Middle frontal gyrus (tissue), 1 donor: ENCODE results near the gene HABP2.

Experiments
- DNase-seq: peaks from one replicate; pipeline ENCODE4 v3.0.0-alpha.2; 2015; ENCODE audit warnings: low spot score; ENCODE audit errors: extremely low spot score

The HABP2 gene

DNA sequence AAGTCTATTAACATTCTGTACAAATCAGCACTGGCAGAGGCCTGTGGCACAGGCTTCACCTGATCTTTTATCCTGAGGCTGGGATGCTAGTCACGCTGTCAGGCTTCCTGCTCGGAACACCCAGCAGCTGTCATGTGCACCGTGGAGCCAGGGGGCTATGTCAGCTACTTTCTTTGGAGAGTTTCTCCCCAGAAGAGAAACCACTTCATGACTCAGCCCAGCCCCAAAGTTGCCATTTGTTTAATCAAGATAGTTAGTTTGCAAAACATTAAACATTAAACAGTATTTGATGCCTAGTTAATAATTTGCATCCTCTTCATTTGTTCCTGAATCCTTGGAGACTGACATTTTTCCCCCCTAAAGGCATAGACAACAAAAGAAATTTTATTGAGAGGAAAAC is at the start of gene HABP2:
TSS of gene HABP2 (plus strand) at position 353 of the 400 bp plus-strand sequence. CDS start 69 bp downstream, outside the sequence.
- no peak for DNase-seq

DNA sequence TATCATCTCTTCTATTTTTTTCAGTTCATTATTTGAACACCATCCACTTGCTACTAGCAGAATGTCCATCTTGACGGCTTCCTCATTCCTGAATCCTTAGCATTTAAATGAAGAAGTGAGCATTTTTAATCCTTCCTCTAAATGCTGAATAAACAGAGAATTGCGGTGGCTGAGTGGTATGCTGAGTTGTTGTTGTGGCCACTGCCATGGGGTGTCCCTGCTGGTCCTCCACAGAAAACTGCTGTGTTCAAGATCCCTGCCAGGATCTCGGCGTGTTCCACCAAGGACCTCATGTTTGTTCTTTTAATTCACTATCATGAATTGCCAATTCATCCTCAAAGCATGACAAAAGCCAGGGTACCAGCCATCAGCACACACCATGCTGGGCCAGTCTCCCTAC is 48.9 kb upstream of the HABP2 start:
- no peak for DNase-seq

DNA sequence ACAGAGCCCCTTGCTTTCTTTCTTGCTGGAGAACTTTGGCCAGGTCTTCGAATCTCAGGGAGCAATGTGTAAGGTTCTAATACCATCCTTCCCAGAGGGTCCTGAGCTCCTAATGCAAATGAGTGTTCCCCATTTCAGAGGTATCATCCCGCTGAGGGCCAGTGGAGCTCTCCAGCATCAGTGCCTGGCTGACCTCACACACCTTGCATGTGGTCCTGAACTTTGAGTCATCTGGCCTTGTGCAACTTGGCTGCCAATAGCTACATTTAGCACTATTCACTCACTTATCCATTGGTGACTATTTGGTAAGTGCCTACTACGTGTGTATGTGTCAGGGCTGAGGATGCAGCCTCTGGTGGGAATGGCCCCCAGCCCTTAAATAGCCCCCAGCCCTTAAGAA is 48.4 kb upstream of the HABP2 start:
- no peak for DNase-seq

DNA sequence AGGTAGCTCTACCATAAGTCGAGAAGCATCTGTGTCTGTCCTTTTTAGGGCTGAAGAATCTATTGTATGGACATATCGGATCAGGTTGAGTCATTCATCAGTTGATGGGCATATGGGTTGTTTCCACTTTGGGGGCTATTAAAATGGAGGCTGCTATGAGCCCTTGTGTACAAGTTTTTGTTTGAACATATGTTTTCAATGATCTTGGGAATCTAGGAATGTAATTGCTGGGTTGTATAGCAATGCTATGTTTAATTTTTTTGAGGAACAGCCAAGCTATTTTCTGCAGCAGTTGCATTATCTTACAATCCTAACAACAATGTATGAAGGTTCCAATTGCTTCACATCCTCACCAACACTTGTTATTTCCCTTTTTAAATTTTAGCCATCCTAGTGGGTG is 46.4 kb upstream of the HABP2 start:
- no peak for DNase-seq

DNA sequence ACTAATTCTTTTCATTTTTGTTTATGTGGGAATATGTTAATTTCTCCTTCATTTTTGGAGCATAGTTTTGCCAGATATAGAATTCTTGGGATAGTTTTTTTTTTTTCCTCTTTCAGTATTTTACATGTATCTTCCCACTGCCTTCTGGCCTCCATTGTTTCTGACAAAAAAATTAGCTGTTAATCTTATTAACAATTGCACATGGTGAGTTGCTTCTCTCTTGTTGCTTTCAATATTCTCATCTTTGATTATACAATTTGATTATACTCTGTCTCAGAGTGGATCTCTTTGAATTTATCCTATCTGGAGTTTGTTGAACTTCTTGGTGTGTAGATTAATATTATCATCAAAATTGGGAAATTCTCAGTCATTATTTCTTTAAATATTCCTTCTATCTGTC is 41.4 kb upstream of the HABP2 start:
- DNase-seq = no peak

DNA sequence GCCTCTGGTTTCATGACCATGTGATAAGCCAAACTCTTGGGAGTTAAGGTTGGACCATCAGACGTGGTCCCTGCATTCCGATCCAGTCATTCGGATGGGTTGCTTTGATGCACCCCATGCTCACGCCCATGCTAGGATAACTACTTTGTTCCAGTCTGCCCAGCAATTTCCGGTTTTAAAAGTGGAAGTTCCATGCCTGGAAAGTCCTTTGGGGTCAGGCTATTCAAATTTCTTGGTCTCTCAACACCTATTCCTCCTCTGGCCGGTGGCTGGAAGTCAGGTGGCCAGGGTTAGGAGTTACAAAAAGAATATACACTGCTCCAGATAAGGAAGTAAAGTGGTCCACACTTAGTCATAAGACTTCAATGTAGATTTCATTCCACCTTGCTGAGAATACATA is 37.7 kb upstream of the HABP2 start:
- DNase-seq = no peak

DNA sequence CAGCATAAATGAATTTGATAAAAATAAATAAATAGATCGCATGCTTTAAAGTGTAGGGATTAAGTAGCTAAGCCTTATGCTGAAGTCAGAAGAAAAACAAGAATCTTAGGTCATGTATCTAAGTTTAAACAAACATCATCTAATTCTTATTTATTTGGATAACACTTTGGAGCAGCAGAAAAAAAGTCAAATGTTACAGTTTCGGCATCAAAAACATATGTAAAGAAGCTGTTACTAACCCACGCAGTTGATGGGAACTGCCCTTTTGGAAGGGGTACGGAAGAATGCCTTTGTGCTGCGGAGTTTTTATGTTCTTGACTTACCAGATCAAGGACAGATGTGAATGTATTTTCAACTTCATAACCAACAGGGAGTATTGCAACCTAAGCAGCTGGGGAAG is 37.3 kb upstream of the HABP2 start:
- no peak for DNase-seq

DNA sequence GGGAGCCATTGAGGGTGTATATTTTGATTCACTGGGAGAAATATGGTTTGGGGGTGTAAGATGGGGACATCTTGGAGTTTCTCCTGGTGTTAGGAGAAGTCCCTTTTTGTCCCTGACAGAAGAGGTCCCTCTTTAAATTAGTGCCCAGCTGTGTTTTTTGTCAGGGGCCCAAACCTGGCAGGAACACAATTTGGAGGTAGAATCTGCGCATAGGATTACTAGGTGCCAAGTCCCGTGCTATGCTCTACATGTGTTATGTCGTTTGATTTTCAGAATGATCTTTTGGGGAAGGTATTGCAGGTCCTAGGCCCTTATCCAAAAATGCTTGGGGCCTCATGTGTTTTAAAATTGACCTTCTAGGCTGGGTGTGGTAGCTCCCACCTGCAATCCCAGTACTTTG is 36.8 kb upstream of the HABP2 start:
- no peak for DNase-seq

DNA sequence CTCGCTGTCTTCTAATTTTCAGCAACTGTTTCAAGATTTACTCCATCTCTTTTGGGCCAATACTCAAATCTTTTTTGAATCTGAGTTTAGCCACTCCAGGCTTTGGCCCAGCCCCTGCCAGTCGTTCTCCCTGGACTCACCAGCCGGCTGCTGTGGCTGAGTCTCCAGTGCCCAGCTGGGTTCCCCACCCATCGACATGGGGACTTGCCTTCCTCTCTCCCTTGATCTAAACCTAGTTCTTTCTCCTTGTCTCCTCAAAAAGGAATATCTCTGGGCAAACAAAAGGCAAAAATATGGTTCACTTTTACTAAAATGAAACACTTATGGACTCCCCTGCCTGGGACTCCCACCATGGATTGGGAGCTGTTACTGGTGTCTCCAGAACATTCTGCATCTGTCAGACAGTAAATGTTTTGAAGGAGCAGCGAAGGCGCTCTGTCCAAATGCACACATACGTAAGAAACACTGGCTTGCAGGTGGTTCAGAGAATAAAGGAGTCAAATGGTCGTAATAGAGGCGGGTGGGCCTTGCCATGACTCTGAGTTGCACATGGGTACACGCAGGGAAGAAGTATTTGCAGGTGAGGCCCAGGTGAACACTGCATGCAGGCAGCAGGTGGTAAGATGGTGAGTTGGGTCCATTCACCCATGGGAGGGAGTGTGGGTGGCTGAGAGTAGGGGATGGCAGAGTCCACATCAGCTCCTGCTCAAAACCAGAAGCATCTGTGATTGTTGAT is 35.5 kb upstream of the HABP2 start:
- no peak for DNase-seq

DNA sequence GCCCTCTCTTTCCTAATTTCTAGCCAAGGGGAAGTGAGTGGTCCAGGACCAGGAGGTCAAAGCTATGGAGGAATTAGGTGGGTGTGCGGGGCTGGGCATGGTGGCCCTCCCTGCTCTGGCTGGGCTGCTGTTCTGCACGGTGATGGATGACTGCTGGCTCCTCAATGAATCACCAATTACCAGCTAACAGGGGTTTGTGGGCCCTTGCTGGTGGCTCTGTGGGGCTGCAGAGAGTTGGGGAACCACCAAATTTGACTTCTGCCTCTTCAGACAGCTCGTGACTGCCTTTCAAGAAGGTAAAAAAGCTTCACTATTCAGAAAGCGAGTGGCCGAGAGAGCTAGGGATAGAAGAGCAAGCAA is 35.0 kb upstream of the HABP2 start:
- DNase-seq = no peak

DNA sequence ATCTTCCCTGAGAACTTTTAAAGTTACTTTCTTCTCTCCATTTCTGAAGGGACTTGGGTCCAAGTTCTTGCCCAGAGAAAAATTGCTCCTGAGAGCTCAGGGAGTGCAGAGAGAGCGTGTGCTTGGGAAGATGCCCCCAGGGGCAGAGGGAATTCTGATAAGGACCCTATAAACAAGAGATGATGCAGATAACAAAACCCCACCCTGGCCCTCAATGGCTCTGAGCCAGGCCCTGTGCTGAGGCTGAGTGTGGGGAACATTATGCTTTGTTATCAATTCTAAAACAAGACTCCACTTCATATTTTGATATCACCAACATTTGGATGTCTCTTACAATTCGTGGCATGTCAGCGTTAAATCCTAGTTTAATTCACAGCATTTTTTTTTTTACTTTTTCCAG is 34.4 kb upstream of the HABP2 start:
- DNase-seq = no peak

DNA sequence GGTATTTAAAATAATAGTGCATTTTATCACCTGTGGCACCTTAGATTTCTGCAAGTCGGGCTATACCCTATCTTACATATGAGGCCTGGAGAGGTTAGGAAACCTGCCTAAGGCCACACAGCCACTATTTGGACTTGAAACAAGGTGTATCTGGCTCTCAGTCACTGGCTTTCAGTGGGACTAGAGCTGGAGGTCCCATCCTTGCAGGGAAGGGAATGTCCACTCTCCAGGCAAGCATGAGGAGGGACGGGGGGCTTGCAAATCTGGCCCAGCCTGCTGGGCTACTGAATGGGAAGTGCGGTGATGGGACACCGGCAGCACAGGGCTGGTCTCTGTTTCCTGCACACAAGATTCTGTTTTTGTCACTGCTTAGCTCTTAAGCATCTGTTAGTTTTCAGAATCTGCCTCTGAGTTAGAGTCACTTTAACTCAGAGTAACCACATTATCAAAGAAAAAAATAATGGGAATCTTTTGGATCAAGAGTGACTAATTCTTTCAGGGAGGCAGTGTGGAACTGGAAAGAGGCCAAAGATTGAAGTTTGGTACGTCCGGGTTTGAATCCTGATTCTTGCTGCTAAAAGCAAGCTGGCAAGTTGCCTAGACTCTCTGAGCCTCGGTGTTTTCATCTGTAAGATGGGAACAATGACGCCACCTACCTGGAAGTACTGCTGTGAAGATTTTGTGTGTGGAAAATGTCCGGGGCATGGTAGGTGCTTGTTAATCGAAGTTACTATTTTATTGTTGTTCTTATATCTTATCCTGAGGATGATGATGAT is 33.8 kb upstream of the HABP2 start:
- DNase-seq = no peak

DNA sequence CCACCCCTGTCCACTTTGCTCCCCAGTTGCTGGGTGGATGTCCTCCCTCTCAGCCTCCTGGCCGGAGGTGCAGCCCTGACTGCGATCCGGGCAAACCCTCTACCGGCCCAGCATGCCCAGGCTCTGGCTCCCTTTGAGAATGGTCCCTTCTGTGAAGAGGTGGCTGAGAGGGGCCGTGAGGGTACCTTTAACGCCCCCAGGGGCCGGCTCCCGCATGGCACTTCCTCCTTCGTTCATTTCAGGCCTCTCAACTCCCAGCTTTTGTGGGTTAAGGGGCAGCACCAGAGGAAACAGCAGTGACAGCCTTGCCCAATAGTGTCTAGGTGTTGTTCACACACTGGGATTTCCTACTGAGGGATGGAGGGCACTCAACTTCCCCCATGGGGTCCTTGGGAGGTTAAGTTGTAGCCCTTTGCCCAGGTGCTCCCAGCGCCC is 33.2 kb upstream of the HABP2 start:
- no peak for DNase-seq

DNA sequence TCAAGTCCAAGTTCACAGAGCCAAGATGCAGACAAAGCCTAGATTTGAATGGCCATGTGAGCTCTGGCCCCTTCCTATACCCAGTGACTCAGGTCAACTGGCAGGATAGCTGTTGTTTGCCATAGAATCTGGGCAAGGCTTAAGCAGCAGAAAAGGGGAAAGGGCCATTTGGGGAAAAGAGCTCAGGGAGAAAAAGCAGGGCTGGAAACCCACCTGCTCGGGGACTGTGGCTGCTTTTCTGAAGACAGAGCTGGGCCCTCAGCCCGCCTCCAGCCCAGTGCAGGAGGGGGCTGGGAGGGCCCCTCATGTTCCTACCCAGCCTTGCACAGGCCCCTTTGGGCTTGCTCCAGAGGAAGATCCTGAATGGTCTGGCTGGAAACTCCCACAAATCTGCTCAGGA is 32.6 kb upstream of the HABP2 start:
- DNase-seq = no peak

DNA sequence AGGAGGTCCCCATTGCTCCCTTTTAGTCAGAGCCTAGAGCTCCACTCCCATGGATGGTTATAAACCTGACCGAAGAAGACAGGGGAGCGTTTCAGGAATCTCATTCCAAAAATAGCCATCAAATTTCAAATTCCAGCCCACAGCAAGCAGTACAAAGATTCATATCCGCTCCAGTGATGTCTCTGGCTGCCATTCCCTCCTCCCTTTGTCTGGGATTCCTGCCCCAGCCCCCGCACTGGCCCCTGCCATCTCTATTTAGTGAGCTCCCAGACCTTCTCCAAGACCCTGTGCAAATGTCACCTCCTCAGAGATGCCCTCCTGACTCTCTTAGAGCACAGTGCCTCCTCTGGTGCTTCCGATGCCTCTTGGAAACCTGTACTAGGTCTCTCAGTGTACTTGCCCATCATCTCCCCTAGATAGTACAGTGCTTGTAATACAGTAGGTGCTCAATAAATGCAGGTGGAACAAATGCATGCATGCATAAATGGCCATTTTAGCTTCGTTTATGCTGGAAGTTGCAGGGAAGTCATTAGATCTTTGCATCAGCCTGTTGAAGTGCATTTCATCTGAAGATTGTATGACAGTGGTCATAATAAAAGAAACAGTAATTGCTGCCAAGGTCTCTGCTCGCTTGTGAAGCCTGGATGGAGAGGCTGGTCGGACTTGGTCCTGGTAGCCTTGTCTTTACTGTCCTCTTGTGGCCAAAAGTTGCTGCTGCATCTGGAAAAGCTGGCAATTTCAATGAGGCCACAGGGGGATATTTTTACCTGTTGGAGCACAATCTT is 32.0 kb upstream of the HABP2 start:
- DNase-seq = peak; percentile 27

DNA sequence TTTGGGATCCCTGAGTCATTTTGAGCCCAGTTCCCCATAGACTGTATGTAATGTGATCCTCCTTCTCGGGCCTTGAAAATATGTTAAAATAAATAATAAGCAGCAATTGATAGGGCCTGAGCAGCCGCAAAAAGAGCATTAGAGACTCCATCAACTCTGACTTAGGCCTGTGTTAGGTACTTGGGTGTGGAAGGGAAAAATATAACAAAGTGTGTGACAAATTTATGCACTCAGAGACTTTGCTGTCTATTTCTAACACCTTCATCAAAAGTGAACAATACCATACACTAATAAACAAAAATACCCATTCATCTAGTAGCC is 31.4 kb upstream of the HABP2 start:
- DNase-seq = no peak

DNA sequence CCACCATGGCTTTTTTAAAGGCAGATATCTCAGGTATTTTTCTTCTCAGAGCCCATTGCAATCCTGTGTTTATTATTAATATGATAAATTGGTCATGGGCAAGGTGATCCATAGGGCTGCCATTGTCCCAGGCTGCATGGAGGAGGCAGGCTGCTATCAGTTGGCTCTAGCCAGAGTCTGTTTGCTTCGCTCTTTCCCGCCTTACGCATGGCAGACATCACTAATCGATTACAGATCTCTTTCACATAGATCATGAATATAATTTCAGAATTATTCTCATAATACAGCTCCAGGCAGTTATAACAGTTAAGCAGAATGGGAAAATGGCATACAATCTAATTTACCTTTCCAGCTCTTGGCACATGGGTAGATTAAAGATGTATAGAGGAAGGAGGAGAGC is 30.4 kb upstream of the HABP2 start:
- DNase-seq = no peak

DNA sequence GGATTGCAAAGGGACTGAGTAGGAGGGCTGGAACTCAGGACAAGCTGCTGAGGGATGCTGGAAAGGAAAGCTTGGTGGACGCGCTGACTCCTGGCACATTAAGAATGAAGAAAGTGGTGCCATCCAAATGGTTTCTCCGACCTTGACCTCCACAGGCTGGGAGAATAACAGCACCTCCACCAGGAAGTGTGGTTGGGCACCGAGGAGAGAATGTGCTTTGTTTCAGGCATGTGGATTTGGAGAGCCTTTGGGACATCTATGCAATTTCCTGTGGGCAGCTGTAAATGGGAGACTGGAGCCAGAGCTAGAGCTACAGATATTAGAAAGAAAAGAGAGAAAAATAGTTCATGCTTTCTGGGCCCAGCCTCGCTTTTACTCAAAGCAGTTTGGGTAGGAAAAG is 29.8 kb upstream of the HABP2 start:
- no peak for DNase-seq

DNA sequence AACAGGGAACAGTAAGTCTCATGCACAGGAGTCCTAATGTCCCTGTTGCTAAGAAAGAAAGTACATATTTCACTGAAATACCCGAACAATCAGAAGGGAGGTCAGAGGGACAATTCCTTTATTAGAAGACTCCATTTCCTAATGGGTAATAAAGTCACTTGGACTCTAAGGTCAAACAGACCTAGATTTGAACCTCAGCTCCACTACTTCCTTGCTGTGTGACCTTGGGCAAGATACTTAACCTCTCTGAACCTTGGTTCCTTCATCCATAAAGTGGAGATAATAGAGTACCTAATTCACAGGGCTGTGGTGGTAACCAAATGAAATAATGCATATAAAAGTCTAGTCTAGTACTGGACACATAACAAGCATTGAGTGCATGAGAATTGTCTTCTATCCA is 29.2 kb upstream of the HABP2 start:
- DNase-seq = no peak

DNA sequence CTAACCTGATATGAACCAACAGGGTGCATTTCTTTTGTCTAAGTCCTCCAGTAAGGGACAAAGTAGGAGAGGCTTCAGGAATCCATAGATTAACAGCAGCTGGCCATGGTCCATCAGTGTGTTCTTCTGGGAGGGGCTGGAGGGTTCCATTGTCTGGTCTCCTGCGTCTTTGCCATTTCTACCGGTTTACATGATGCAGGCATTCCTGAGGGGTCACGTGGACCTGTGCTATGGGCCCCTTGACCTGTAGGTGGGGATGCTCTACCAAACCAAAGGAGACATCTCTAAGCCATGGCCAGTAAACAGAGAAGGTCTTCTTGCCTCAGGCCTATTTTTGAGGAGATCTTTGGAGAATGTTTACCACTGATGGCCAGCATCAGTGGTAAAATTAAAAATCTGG is 28.7 kb upstream of the HABP2 start:
- DNase-seq = no peak

DNA sequence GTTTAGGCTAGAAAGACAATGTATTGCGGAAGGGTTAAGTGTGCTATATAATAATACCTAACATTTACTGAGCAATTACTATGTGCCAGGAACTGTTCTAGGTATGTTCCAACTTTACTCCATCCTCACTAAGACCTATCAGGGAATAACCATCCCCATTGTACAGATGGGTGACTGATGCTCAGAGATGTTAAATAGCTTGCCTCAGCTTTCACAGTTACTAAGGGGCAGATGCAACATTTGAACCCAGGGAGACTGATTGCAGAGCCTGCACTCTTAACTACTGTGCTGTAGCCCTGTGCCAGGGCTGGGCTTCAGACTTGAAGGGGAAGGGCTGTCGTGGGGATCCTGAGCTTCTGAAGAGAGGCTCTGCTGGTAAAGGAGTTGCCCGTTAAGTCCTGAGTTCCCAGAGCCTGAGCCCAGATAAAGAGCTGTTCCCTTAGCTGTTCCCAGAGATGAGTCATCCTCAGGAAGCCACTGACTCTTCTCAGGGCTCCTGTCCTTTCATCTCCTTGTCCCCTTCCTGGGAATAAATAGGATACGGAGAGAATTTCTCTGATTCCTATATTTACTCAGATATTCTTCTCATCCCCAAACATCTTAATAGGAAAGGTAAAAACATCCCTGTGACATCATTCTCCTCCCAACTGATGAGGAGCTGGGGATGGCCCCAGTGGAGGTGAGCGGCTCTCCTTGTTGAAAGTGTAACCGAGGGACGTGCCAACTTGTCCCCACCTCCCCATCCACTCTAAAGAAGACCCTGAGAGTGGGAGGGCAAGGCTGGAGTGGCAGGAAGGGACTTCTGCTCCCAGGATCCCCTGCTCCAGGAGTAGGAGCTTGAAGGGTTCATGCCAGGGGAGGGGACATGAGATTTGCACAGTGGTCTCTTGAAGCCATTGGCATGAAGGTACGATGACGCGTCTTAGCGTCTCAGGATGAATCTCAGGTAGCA is 28.0 kb upstream of the HABP2 start:
- DNase-seq = no peak
